Glutamatergic neuron (in vitro differentiated cells): ENCODE data around the gene SP6. TPM values are rescaled to one million over a fixed set of nuclear protein-coding genes. Genes with fewer than 3 reads are reported as not detected.

Experiments used
- DNase-seq: peaks from one replicate; pipeline ENCODE4 v3.0.0; 2022
- H3K27ac Mint-ChIP-seq: one replicate; pipeline ENCODE4 v1.8.0; 2020; ENCODE audit warnings: mild to moderate bottlenecking, mixed read lengths, inconsistent platforms; ENCODE audit not compliant: unreplicated experiment
- H3K27me3 Mint-ChIP-seq: one replicate; pipeline ENCODE4 v1.8.0; 2020; ENCODE audit warnings: mild to moderate bottlenecking, moderate library complexity, mixed read lengths, inconsistent platforms; ENCODE audit not compliant: unreplicated experiment
- H3K36me3 Mint-ChIP-seq: one replicate; pipeline ENCODE4 v1.8.0; 2020; ENCODE audit warnings: mild to moderate bottlenecking, mixed read lengths, inconsistent platforms; ENCODE audit not compliant: unreplicated experiment
- H3K4me1 Mint-ChIP-seq: one replicate; pipeline ENCODE4 v1.8.0; 2020; ENCODE audit warnings: mild to moderate bottlenecking, low read depth, mixed read lengths, inconsistent platforms; ENCODE audit not compliant: unreplicated experiment
- H3K4me3 Mint-ChIP-seq: one replicate; pipeline ENCODE4 v1.8.0; 2020; ENCODE audit warnings: mild to moderate bottlenecking, mixed read lengths, inconsistent platforms; ENCODE audit not compliant: unreplicated experiment
- H3K9me3 Mint-ChIP-seq: one replicate; pipeline ENCODE4 v1.8.0; 2020; ENCODE audit warnings: mild to moderate bottlenecking, moderate library complexity, mixed read lengths, inconsistent platforms; ENCODE audit not compliant: unreplicated experiment
- CTCF ChIP-seq: fragments of 200-600 bp; sonication (generic); IDR thresholded peaks from one replicate; pipeline ENCODE4 v1.5.0; 2021; ENCODE audit not compliant: partially characterized antibody, unreplicated experiment
- total RNA-seq: library from RNA; stranded (reverse); fragmentation: NEBNext Ultra II Directional; extraction: Animal tissue kit (Norgen Biotek cat#: 25700); gene quantifications from one replicate; pipeline ENCODE4 v1.2.1, GENCODE V29; 2021; ENCODE audit not compliant: unreplicated experiment

The SP6 gene
- total RNA-seq, 1 donor from 2014 or later, result 1.7 TPM

GRCh38 chr17:47812146-47812920 lies 38.6 kb downstream of the SP6 start:
- peaks cover 13% of the 10 kb centered on the region for H3K27me3 Mint-ChIP-seq
- H3K9me3 Mint-ChIP-seq, result no peaks in the 10 kb centered on the region
- H3K27ac Mint-ChIP-seq, result no peak overlapping the region
- H3K4me3 Mint-ChIP-seq, result no peak overlapping the region
- no peak for TF ChIP-seq CTCF
- no peak for DNase-seq
- peaks cover 6% of the 10 kb centered on the region for H3K36me3 Mint-ChIP-seq
- H3K4me1 Mint-ChIP-seq, result no peaks in the 10 kb centered on the region

- no peak for DNase-seq
- peaks cover 6% of the 10 kb centered on the region for H3K36me3 Mint-ChIP-seq
- H3K27me3 Mint-ChIP-seq, result peaks cover 13% of the 10 kb centered on the region
- TF ChIP-seq CTCF, result no peak
- no peaks in the 10 kb centered on the region for H3K9me3 Mint-ChIP-seq
- H3K27ac Mint-ChIP-seq, result no peak overlapping the region
- no peak overlapping the region for H3K4me3 Mint-ChIP-seq
- H3K4me1 Mint-ChIP-seq, result no peaks in the 10 kb centered on the region
Observed at GRCh38 chr17:47811709-47812108, 39.3 kb downstream of the SP6 start.

- no peak for DNase-seq
- peaks cover 1% of the 10 kb centered on the region for H3K9me3 Mint-ChIP-seq
- H3K4me1 Mint-ChIP-seq, result no peaks in the 10 kb centered on the region
- peaks cover 6% of the 10 kb centered on the region for H3K36me3 Mint-ChIP-seq
- no peak overlapping the region for H3K4me3 Mint-ChIP-seq
- H3K27ac Mint-ChIP-seq, result no peak overlapping the region
- H3K27me3 Mint-ChIP-seq, result peaks cover 13% of the 10 kb centered on the region
- TF ChIP-seq CTCF, result no peak
Observed at GRCh38 chr17:47810901-47811635, 39.9 kb downstream of the SP6 start.

GRCh38 chr17:47810200-47810821 lies 40.7 kb downstream of the SP6 start:
- H3K27ac Mint-ChIP-seq, result no peak overlapping the region
- H3K4me1 Mint-ChIP-seq, result no peaks in the 10 kb centered on the region
- H3K36me3 Mint-ChIP-seq, result peaks cover 6% of the 10 kb centered on the region
- no peak overlapping the region for H3K4me3 Mint-ChIP-seq
- peaks cover 2% of the 10 kb centered on the region for H3K9me3 Mint-ChIP-seq
- TF ChIP-seq CTCF, result no peak
- peaks cover 13% of the 10 kb centered on the region for H3K27me3 Mint-ChIP-seq
- DNase-seq, result no peak
